Mammary epithelial cell (primary cell): ENCODE measurements around the gene CD22.

Experiments used
- CTCF ChIP-seq, 2 donors: IDR thresholded peaks in 1 of 2; conservative IDR thresholded peaks in 1 of 2; 2 replicates each; pipeline ENCODE4 v1.5.1; 2011 to 2012; ENCODE audit warnings: inconsistent platforms in 2 of 2, low read length in 2 of 2, mild to moderate bottlenecking in 2 of 2, control low read depth in 1 of 2, low read depth in 1 of 2; ENCODE audit not compliant: insufficient read depth in 1 of 2; ENCODE audit errors: extremely low read depth in 1 of 2
- EZH2 ChIP-seq: IDR thresholded peaks from 2 replicates; pipeline ENCODE4 v1.6.1; 2012; ENCODE audit warnings: low read length, inconsistent platforms, borderline replicate concordance

- TF ChIP-seq CTCF (conservative IDR thresholded peaks at IDR 0.05 in 1 of 2, IDR thresholded peaks at IDR 0.05 in 1 of 2; ENCODE audit: extremely low read depth in 1 of 2, insufficient read depth in 1 of 2, low read depth in 1 of 2, low read length in 2 of 2) (no peak), EZH2 (no peak)
Measured at GRCh38 chr19:35314031-35314430, 15.0 kb upstream of the CD22 start.
